Measurements from ENCODE around the gene ZNF667.

ZNF667 gene

DNA sequence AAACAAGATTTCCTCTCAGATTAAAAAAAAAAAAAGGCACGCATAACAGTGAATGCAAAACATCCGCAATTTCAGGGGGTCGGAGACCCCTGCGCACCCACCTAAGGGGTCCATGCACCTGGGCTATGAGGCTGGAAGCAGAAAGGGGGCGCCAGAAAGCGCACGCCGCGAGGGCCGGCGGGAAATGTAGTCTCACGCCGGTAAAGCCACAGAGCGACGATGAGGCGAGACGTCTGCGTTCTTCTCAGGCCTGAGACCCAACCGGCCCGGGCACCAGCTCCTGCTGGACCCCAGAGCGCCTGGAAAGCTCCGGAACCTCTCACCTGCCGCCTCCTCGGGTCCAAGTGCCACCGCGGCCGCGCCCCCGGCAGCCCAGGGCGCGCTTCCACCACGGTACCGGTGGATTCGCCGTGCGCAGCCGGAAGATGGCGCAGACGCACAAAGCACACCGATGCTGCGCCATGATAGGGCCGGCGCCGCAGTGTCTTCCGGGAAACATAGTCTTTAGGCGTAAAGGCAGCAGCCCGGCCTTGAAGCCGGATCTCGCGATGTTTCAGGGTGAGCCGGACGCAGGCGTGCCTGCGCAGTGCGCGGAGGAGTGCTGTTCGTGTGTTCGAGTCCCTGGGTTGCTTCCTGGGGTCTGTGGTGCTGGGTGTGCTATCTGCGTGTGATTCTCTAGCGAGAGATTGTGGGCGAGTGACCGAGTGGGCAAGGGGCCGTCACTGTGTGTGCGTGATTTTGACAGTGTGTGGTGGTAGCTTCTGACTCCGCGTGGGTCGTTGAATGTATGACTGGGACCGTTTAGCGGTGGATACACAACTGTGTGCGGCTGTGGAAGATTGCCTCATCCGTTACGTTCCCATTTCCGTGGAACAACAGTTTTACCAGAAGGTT is 83.8 kb downstream of the ZNF667 start, which contains the start of gene ZNF582:
Gene ZNF582, minus strand, starts transcription at position 416 of the 894 bp plus-strand sequence. CDS start 1,782 bp downstream, outside the sequence.
- DNase-seq (ENCODE audit: low read depth in 2 of 2) = peak; percentile 78 to 89

Data from stimulated activated CD4-positive, alpha-beta T cell treated with anti-CD3 and anti-CD28 coated beads, Interleukin-4, amount 100 ng/mL, for 48 hours (primary cell).